Measurements from ENCODE around the gene NRF1. TPM values are rescaled to one million over a fixed set of nuclear protein-coding genes. Genes with fewer than 3 reads are reported as not detected.

The NRF1 gene
- total RNA-seq, 1 donor: 14.0 TPM

GRCh38 chr7:129742256-129742655 is 130.7 kb downstream of the NRF1 start:
- DNase-seq (ENCODE audit: low read depth): no peak
- TF ChIP-seq CTCF (IDR thresholded peaks at IDR 0.05; ENCODE audit: insufficient read depth, low read length): no peak
- no peak overlapping the region for H3K4me3 ChIP-seq (ENCODE audit: low read depth, low read length)

- DNase-seq (ENCODE audit: low read depth): no peak
- no peak overlapping the region for H3K4me3 ChIP-seq (ENCODE audit: low read depth, low read length)
- no peak for TF ChIP-seq CTCF (IDR thresholded peaks at IDR 0.05; ENCODE audit: insufficient read depth, low read length)
Observed at GRCh38 chr7:129746857-129747529, 135.5 kb downstream of the NRF1 start.

GRCh38 chr7:129748356-129749109 is 137.0 kb downstream of the NRF1 start:
- no peak for TF ChIP-seq CTCF (IDR thresholded peaks at IDR 0.05; ENCODE audit: insufficient read depth, low read length)
- no peak overlapping the region for H3K4me3 ChIP-seq (ENCODE audit: low read depth, low read length)
- DNase-seq (ENCODE audit: low read depth): peak; percentile 9

- no peak for TF ChIP-seq CTCF (IDR thresholded peaks at IDR 0.05; ENCODE audit: insufficient read depth, low read length)
- H3K4me3 ChIP-seq (ENCODE audit: low read depth, low read length): no peak overlapping the region
- DNase-seq (ENCODE audit: low read depth): no peak
Observed at GRCh38 chr7:129750091-129750490, 138.6 kb downstream of the NRF1 start.

- DNase-seq (ENCODE audit: low read depth): no peak
- no peak for TF ChIP-seq CTCF (IDR thresholded peaks at IDR 0.05; ENCODE audit: insufficient read depth, low read length)
- no peak overlapping the region for H3K4me3 ChIP-seq (ENCODE audit: low read depth, low read length)
Observed at GRCh38 chr7:129750501-129750900, 139.0 kb downstream of the NRF1 start.

GRCh38 chr7:129751916-129752315 is 140.4 kb downstream of the NRF1 start:
- DNase-seq (ENCODE audit: low read depth): no peak
- TF ChIP-seq CTCF (IDR thresholded peaks at IDR 0.05; ENCODE audit: insufficient read depth, low read length): no peak

More at GRCh38 chr7:129751916-129752315, 140.4 kb downstream of the NRF1 start:
- H3K4me3 ChIP-seq (ENCODE audit: low read depth, low read length): no peak overlapping the region
